ENCODE measurements around the gene TBC1D22A. TPM values are rescaled to one million over a fixed set of nuclear protein-coding genes. Genes with fewer than 3 reads are reported as not detected.

TBC1D22A gene
- total and polyA plus RNA-seq, 2 experiments from 2014 or later = 15.3 to 19.8 TPM

GRCh38 chr22:47041271-47042115, 279.0 kb downstream of the TBC1D22A start:
- Histone ChIP-seq H3K27ac (no peak overlapping the region), H2AFZ (no peak overlapping the region), H4K20me1 (ENCODE audit: insufficient read depth, poor library complexity, severe bottlenecking) (peaks cover 4% of the 10 kb centered on the region), H3K27me3 (no peaks in the 10 kb centered on the region), H3K9me3 (ENCODE audit: low read depth) (no peaks in the 10 kb centered on the region), H3K4me3 (no peak overlapping the region), H3K36me3 (replicated peaks; ENCODE audit: insufficient read depth, low read depth) (no peaks in the 10 kb centered on the region), H3K9me2 (replicated peaks; ENCODE audit: insufficient read depth) (no peaks in the 10 kb centered on the region), H3K4me1 (ENCODE audit: insufficient read depth) (peaks cover 13% of the 10 kb centered on the region), H3K4me2 (no peak overlapping the region), H3K79me2 (no peaks in the 10 kb centered on the region)
- WGBS (ENCODE audit: low lambda C conversion rate, missing lambda C conversion rate) = 93% methylated on average over 27 of the region's 27 CpGs
- TF ChIP-seq EZH2 (IDR thresholded peaks at IDR 0.05; ENCODE audit: borderline replicate concordance) = no peak
- TF ChIP-seq CTCF (IDR thresholded peaks at IDR 0.05; ENCODE audit: poor library complexity) = no peak
- TF ChIP-seq EZH2phosphoT487 (IDR thresholded peaks at IDR 0.05; ENCODE audit: low read depth, severe bottlenecking, unreplicated experiment) = no peak
- no peak for DNase-seq (ENCODE audit: low spot score)

GRCh38 chr22:47042116-47042825, 279.8 kb downstream of the TBC1D22A start:
- H3K36me3 ChIP-seq (replicated peaks; ENCODE audit: insufficient read depth, low read depth) = no peaks in the 10 kb centered on the region
- H2AFZ ChIP-seq = no peak overlapping the region
- no peak overlapping the region for H3K4me2 ChIP-seq
- no peak for TF ChIP-seq EZH2 (IDR thresholded peaks at IDR 0.05; ENCODE audit: borderline replicate concordance)
- TF ChIP-seq CTCF (IDR thresholded peaks at IDR 0.05; ENCODE audit: poor library complexity) = no peak
- no peak for TF ChIP-seq EZH2phosphoT487 (IDR thresholded peaks at IDR 0.05; ENCODE audit: low read depth, severe bottlenecking, unreplicated experiment)
- H3K27me3 ChIP-seq = no peaks in the 10 kb centered on the region
- 96% methylated on average over 11 of the region's 11 CpGs for WGBS (ENCODE audit: low lambda C conversion rate, missing lambda C conversion rate)
- no peak overlapping the region for H3K27ac ChIP-seq
- no peak overlapping the region for H3K4me3 ChIP-seq
- H3K4me1 ChIP-seq (ENCODE audit: insufficient read depth) = peaks cover 13% of the 10 kb centered on the region
- no peaks in the 10 kb centered on the region for H3K9me3 ChIP-seq (ENCODE audit: low read depth)
- peaks cover 4% of the 10 kb centered on the region for H4K20me1 ChIP-seq (ENCODE audit: insufficient read depth, poor library complexity, severe bottlenecking)
- no peak for DNase-seq (ENCODE audit: low spot score)
- H3K79me2 ChIP-seq = no peaks in the 10 kb centered on the region
- H3K9me2 ChIP-seq (replicated peaks; ENCODE audit: insufficient read depth) = no peaks in the 10 kb centered on the region

GRCh38 chr22:47042861-47043496, 280.5 kb downstream of the TBC1D22A start:
- Histone ChIP-seq H3K27me3 (no peaks in the 10 kb centered on the region), H3K79me2 (no peaks in the 10 kb centered on the region), H3K4me2 (no peak overlapping the region), H3K4me1 (ENCODE audit: insufficient read depth) (peaks cover 13% of the 10 kb centered on the region), H3K36me3 (replicated peaks; ENCODE audit: insufficient read depth, low read depth) (no peaks in the 10 kb centered on the region), H3K9me3 (ENCODE audit: low read depth) (no peaks in the 10 kb centered on the region), H3K4me3 (no peak overlapping the region), H3K9me2 (replicated peaks; ENCODE audit: insufficient read depth) (no peaks in the 10 kb centered on the region), H2AFZ (no peak overlapping the region), H4K20me1 (ENCODE audit: insufficient read depth, poor library complexity, severe bottlenecking) (peaks cover 4% of the 10 kb centered on the region), H3K27ac (no peak overlapping the region)
- TF ChIP-seq EZH2phosphoT487 (IDR thresholded peaks at IDR 0.05; ENCODE audit: low read depth, severe bottlenecking, unreplicated experiment) (no peak), EZH2 (IDR thresholded peaks at IDR 0.05; ENCODE audit: borderline replicate concordance) (no peak), CTCF (IDR thresholded peaks at IDR 0.05; ENCODE audit: poor library complexity) (no peak)
- WGBS (ENCODE audit: low lambda C conversion rate, missing lambda C conversion rate) = 94% methylated on average over 18 of the region's 18 CpGs
- DNase-seq (ENCODE audit: low spot score) = no peak
